IMR-90 (cell line): ENCODE results near the gene PSMD4. TPM values are rescaled to one million over a fixed set of nuclear protein-coding genes. Genes with fewer than 3 reads are reported as not detected.

ENCODE experiments used
- ATAC-seq: fragments of 200-7000 bp; cut with Tn5 transposase; 2 replicates; pipeline ENCODE4 v1.9.1; 2020; ENCODE audit warnings: low read depth, mild to moderate bottlenecking, moderate library complexity
- BruUV-seq: library from RNA; stranded (reverse); fragments of 400-500 nt; replicated peaks from 2 replicates; lab custom pipeline; 2021; lab: Mats Ljungman, UMichigan
- CTCF ChIA-PET: fragments of 300-600 bp; formaldehyde crosslinking; extraction: SDS; loops from one replicate; lab custom pipeline; 2021; ENCODE audit warnings: antibody characterized with exemption; lab: Yijun Ruan, JAX
- POLR2A ChIA-PET: fragments of 300-600 bp; sonication (Branson Sonifier 250); formaldehyde crosslinking; loops from one replicate; lab custom pipeline; 2022; ENCODE audit warnings: antibody characterized with exemption; ENCODE audit not compliant: unreplicated experiment; lab: Charles Lee
- DNase-seq: peaks from one replicate; pipeline ENCODE4 v3.0.0; 2013
- H2AFZ ChIP-seq: replicated peaks from 2 replicates; pipeline ENCODE3; 2013; ENCODE audit warnings: low read length, mild to moderate bottlenecking; ENCODE audit not compliant: poor library complexity
- H2AK5ac ChIP-seq: 2 replicates; pipeline ENCODE4 v1.6.1; 2013; ENCODE audit warnings: low read depth, low read length, inconsistent platforms
- H2AK9ac ChIP-seq: replicated peaks from 2 replicates; pipeline ENCODE3; 2013; ENCODE audit warnings: mild to moderate bottlenecking, low read depth, low read length, moderate library complexity; ENCODE audit not compliant: poor library complexity
- H2BK120ac ChIP-seq: 2 replicates; pipeline ENCODE4 v1.6.1; 2013; ENCODE audit warnings: low read depth, low read length, inconsistent platforms
- H2BK15ac ChIP-seq: 3 replicates; pipeline ENCODE4 v1.6.1; 2013; ENCODE audit warnings: low read depth, low read length, inconsistent platforms
- H2BK20ac ChIP-seq: 2 replicates; pipeline ENCODE4 v1.6.1; 2013; ENCODE audit warnings: low read depth, mild to moderate bottlenecking, inconsistent platforms, low read length, moderate library complexity
- H2BK5ac ChIP-seq: 2 replicates; pipeline ENCODE4 v1.6.1; 2013; ENCODE audit warnings: mild to moderate bottlenecking, low read depth, low read length, inconsistent platforms; ENCODE audit not compliant: poor library complexity, severe bottlenecking
- H3K14ac ChIP-seq: replicated peaks from 2 replicates; pipeline ENCODE4 v1.6.1; 2013; ENCODE audit warnings: low read depth, low read length, inconsistent platforms
- H3K18ac ChIP-seq: 2 replicates; pipeline ENCODE4 v1.6.1; 2013; ENCODE audit warnings: low read depth, low read length, control low read depth
- H3K23ac ChIP-seq: 2 replicates; pipeline ENCODE4 v1.6.1; 2013; ENCODE audit warnings: low read depth, low read length, inconsistent platforms
- H3K27ac ChIP-seq: 2 replicates; pipeline ENCODE4 v1.5.1; 2013; ENCODE audit warnings: mild to moderate bottlenecking, control low read depth, low read length; ENCODE audit not compliant: insufficient read depth
- H3K27me3 ChIP-seq: 2 replicates; pipeline ENCODE4 v1.6.1; 2013; ENCODE audit warnings: low read length; ENCODE audit not compliant: control insufficient read depth, insufficient read depth
- H3K36me3 ChIP-seq: 2 replicates; pipeline ENCODE4 v1.6.1; 2013; ENCODE audit warnings: low read length, mixed read lengths; ENCODE audit not compliant: control insufficient read depth, insufficient read depth
- H3K4ac ChIP-seq: 2 replicates; pipeline ENCODE4 v1.6.1; 2013; ENCODE audit warnings: low read depth, low read length, inconsistent platforms
- H3K4me1 ChIP-seq: 2 replicates; pipeline ENCODE4 v1.6.1; 2013; ENCODE audit warnings: low read length, mixed read lengths; ENCODE audit not compliant: control insufficient read depth, insufficient read depth
- H3K4me2 ChIP-seq: 2 replicates; pipeline ENCODE4 v1.6.1; 2013; ENCODE audit warnings: low read depth, mild to moderate bottlenecking, control low read depth, low read length, moderate library complexity
- H3K4me3 ChIP-seq: 2 replicates; pipeline ENCODE4 v1.5.1; 2013; ENCODE audit warnings: low read depth, mild to moderate bottlenecking, control low read depth, low read length, moderate library complexity; ENCODE audit not compliant: insufficient read depth
- H3K56ac ChIP-seq: 2 replicates; pipeline ENCODE4 v1.6.1; 2013; ENCODE audit warnings: low read length, inconsistent platforms; ENCODE audit not compliant: insufficient read depth; ENCODE audit errors: extremely low read depth
- H3K79me1 ChIP-seq, 2 experiments: 2 replicates each; pipeline ENCODE4 v1.6.1; 2013; ENCODE audit warnings: low read length in 2 of 2, inconsistent platforms in 1 of 2, low read depth in 1 of 2
- H3K9ac ChIP-seq: 2 replicates; pipeline ENCODE4 v1.6.1; 2013; ENCODE audit warnings: low read depth, low read length, control low read depth
- H3K9me1 ChIP-seq: 2 replicates; pipeline ENCODE4 v1.6.1; 2013; ENCODE audit warnings: low read length, inconsistent platforms; ENCODE audit not compliant: insufficient read depth
- H3K9me3 ChIP-seq: 2 replicates; pipeline ENCODE4 v1.6.1; 2013; ENCODE audit warnings: low read length; ENCODE audit not compliant: control insufficient read depth, insufficient read depth
- H4K20me1 ChIP-seq: 2 replicates; pipeline ENCODE4 v1.6.1; 2013; ENCODE audit warnings: low read length, inconsistent platforms; ENCODE audit not compliant: insufficient read depth
- H4K5ac ChIP-seq: 2 replicates; pipeline ENCODE4 v1.6.1; 2013; ENCODE audit warnings: mild to moderate bottlenecking, low read depth, low read length, control low read depth
- H4K8ac ChIP-seq, 2 experiments: 2 replicates each; pipeline ENCODE4 v1.6.1; 2013; ENCODE audit warnings: low read depth in 2 of 2, low read length in 2 of 2, control low read depth in 1 of 2, inconsistent platforms in 1 of 2
- H4K91ac ChIP-seq: 2 replicates; pipeline ENCODE4 v1.6.1; 2013; ENCODE audit warnings: low read depth, low read length, inconsistent platforms; ENCODE audit not compliant: insufficient read depth
- CEBPB ChIP-seq: IDR thresholded peaks from 2 replicates; pipeline ENCODE4 v1.6.1; 2012; ENCODE audit warnings: low read depth, low read length, improper control_type of control experiment
- CHD1 ChIP-seq: IDR thresholded peaks from 2 replicates; pipeline ENCODE4 v1.6.1; 2012; ENCODE audit warnings: low read depth, low read length, improper control_type of control experiment
- CTCF ChIP-seq: conservative IDR thresholded peaks from 2 replicates; pipeline ENCODE4 v1.5.1; 2012; ENCODE audit warnings: mild to moderate bottlenecking, low read depth, low read length, improper control_type of control experiment
- FOS ChIP-seq: fragments of 150-350 bp; IDR thresholded peaks from 2 replicates; pipeline ENCODE4 v1.6.1; 2016; ENCODE audit warnings: low read depth, low read length
- POLR2A ChIP-seq: IDR thresholded peaks from 2 replicates; pipeline ENCODE4 v1.6.1; 2012; ENCODE audit warnings: mild to moderate bottlenecking, low read depth, low read length
- SMC3 ChIP-seq: fragments of 150-350 bp; IDR thresholded peaks from 2 replicates; pipeline ENCODE4 v1.6.1; 2016; ENCODE audit warnings: low read depth, mild to moderate bottlenecking, antibody characterized with exemption, low read length, moderate library complexity
- USF2 ChIP-seq: fragments of 150-350 bp; IDR thresholded peaks from 2 replicates; pipeline ENCODE4 v1.6.1; 2017; ENCODE audit warnings: mild to moderate bottlenecking, antibody characterized with exemption, low read length, low read depth
- WGBS, 2 experiments: methylation state at CpG; one replicate each; pipeline versions ENCODE4 v1.1.5 to v1.1.7; 2013; ENCODE audit warnings: missing lambda C conversion rate in 2 of 2; ENCODE audit not compliant: insufficient read length in 1 of 2; ENCODE audit errors: extremely low coverage in 2 of 2; 5-methylcytosine and 5-hydroxymethylcytosine counted together
- dilution Hi-C: fragments of 300-500 bp; cut with HindIII; formaldehyde crosslinking; loops from one replicate; pipeline ENCODE4 v1.14.3; 2018; ENCODE audit warnings: low sequenced_read_pairs; ENCODE audit not compliant: unreplicated experiment
- in situ Hi-C: fragments of 300-500 bp; cut with MboI; formaldehyde crosslinking; loops from 3 replicates; pipeline ENCODE4 v1.14.3; 2019; ENCODE audit warnings: low sequenced_read_pairs, inconsistent platforms, mixed read lengths
- intact Hi-C: fragments of 100-400 bp; cut with micrococcal nuclease; formaldehyde crosslinking; loops from 2 replicates; pipeline ENCODE4 v1.10.0; 2022
- polyA plus RNA-seq, 3 experiments: library from polyadenylated mRNA; depleted of rRNA; stranded (reverse); fragments of >200 nt; gene quantifications; 2 replicates each; pipeline ENCODE4 v1.2.3, GENCODE V29; 2012; ENCODE audit warnings: low replicate concordance in 1 of 3
- total RNA-seq: library from RNA; depleted of rRNA; stranded (reverse); fragments of >200 nt; gene quantifications from 2 replicates; pipeline ENCODE4 v1.2.3, GENCODE V29; 2012

Gene PSMD4
- total and polyA plus RNA-seq, 2 of the 4 experiments (the other 2 are of a cell fraction) = 289 to 314 TPM

GRCh38 chr1:151277249-151277648, 22.7 kb downstream of the PSMD4 start:
- ChIA-PET POLR2A (no interaction called here), CTCF (no interaction called here)
- no peak overlapping the region for H3K23ac ChIP-seq
- in situ Hi-C loops = no loop called here
- H3K9ac ChIP-seq = no peak overlapping the region
- no peak overlapping the region for H3K56ac ChIP-seq
- no peak overlapping the region for H3K14ac ChIP-seq
- no peak for TF ChIP-seq FOS
- no peak for TF ChIP-seq SMC3
- TF ChIP-seq CEBPB = no peak
- no peak for TF ChIP-seq POLR2A
- no peak for TF ChIP-seq CHD1
- TF ChIP-seq USF2 = no peak
- TF ChIP-seq CTCF = no peak
- H4K91ac ChIP-seq = no peak overlapping the region
- no peak overlapping the region for H2AK5ac ChIP-seq
- peaks cover 0 to 4% of the 10 kb centered on the region in 2 experiments; a peak in 1 of 4 replicates for H3K79me1 ChIP-seq
- no peak overlapping the region for H2AK9ac ChIP-seq
- no peak overlapping the region for H2AFZ ChIP-seq
- WGBS, 2 experiments = 79% methylated on average over 2 of the region's 2 CpGs; no CpG with 5 or more reads in 1 of the 2 experiments
- no peak overlapping the region for H2BK5ac ChIP-seq
- no peak overlapping the region for H3K18ac ChIP-seq
- no peak overlapping the region for H4K5ac ChIP-seq
- no peaks in the 10 kb centered on the region; the same call in 1 of the 2 replicates for H4K20me1 ChIP-seq
- H3K4me3 ChIP-seq = no peak overlapping the region
- dilution Hi-C loops = no loop called here
- H3K27me3 ChIP-seq = no peaks in the 10 kb centered on the region
- H3K9me1 ChIP-seq = 0 out of 2 replicates have a peak, but pooled peaks cover 3% of the 10 kb centered on the region
- no TSS peak for BruUV-seq
- H2BK20ac ChIP-seq = no peak overlapping the region
- ATAC-seq (no peak), DNase-seq (no peak)
- H3K4ac ChIP-seq = no peak overlapping the region
- no peaks in the 10 kb centered on the region; the same call in 1 of the 2 replicates for H3K36me3 ChIP-seq
- no peak overlapping the region for H2BK15ac ChIP-seq
- no peak overlapping the region for H4K8ac ChIP-seq
- no peak overlapping the region for H3K27ac ChIP-seq
- no peaks in the 10 kb centered on the region for H3K4me1 ChIP-seq
- no peak overlapping the region for H2BK120ac ChIP-seq
- intact Hi-C loops = no loop called here
- no peaks in the 10 kb centered on the region for H3K9me3 ChIP-seq
- no peak overlapping the region for H3K4me2 ChIP-seq
